SH-SY5Y (cell line): ENCODE results near the gene IKZF2.

Experiments used
- GATA2 ChIP-seq: IDR thresholded peaks from 2 replicates; pipeline ENCODE4 v1.6.1; 2011; ENCODE audit warnings: mild to moderate bottlenecking, low read depth, low read length
- GATA3 ChIP-seq: IDR thresholded peaks from 2 replicates; pipeline ENCODE4 v1.6.1; 2011; ENCODE audit warnings: low read depth, mild to moderate bottlenecking, low read length, moderate library complexity

DNA sequence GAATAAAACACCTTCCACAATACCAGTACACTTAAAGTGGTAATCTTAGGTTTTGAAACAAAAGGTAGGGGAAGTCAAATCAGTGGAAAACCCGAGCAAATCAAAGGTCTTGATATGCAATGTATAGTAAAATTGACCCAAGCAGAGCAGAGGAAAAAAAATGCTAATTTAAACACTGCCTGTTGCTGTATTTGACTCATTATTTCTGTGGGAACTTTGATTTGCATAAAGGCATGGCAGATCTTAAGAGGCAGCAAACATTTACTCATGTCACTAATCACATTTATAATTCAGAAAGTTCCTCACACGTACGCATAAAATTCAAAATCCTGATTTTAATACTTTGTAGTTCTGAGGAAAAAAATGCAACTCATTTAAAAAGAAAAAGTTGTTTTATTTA, 64.4 kb downstream of the IKZF2 start:
- TF ChIP-seq GATA2: no peak
- no peak for TF ChIP-seq GATA3
